ENCODE measurements around the gene CRELD2.

The CRELD2 gene

GRCh38 chr22:49965091-49966040 lies 46.9 kb downstream of the CRELD2 start:
- Histone ChIP-seq H3K4me2 (peak overlapping the region; percentile 100), H3K4me1 (peaks cover 66% of the 10 kb centered on the region), H3K4me3 (peak overlapping the region; percentile 18; the same call in 1 of the 2 replicates), H3K36me3 (peaks cover 34% of the 10 kb centered on the region), H3K27ac (0 out of 2 replicates have a peak overlapping the region, but pooled peaks have one; percentile 35), H3K27me3 (no peaks in the 10 kb centered on the region; the same call in 1 of the 2 replicates), H3K9ac (peak overlapping the region; percentile 16; the same call in 1 of the 2 replicates), H3K9me3 (no peaks in the 10 kb centered on the region), H4K20me1 (peaks cover 97% of the 10 kb centered on the region)
- TF ChIP-seq Cebpa-rat (IDR thresholded peaks at IDR 0.05), result no peak

GRCh38 chr22:49966041-49966773 lies 47.8 kb downstream of the CRELD2 start:
- peak overlapping the region; percentile 53; the same call in 1 of the 2 replicates for H3K27ac ChIP-seq
- H3K4me3 ChIP-seq, result no peak overlapping the region
- 0 out of 2 replicates have a peak overlapping the region, but pooled peaks have one; percentile 10 for H3K9ac ChIP-seq
- H3K9me3 ChIP-seq, result no peaks in the 10 kb centered on the region
- peaks cover 6% of the 10 kb centered on the region; the same call in 1 of the 2 replicates for H3K27me3 ChIP-seq
- peaks cover 74% of the 10 kb centered on the region for H3K4me1 ChIP-seq
- peak overlapping the region; percentile 100 for H3K4me2 ChIP-seq
- peaks cover 94% of the 10 kb centered on the region for H4K20me1 ChIP-seq
- peaks cover 34% of the 10 kb centered on the region for H3K36me3 ChIP-seq
- no peak for TF ChIP-seq Cebpa-rat (IDR thresholded peaks at IDR 0.05)

GRCh38 chr22:49966774-49967705 lies 48.6 kb downstream of the CRELD2 start:
- peak overlapping the region; percentile 31; the same call in 1 of the 2 replicates for H3K4me3 ChIP-seq
- peaks cover 28% of the 10 kb centered on the region for H3K36me3 ChIP-seq
- peak overlapping the region; percentile 100 for H3K4me2 ChIP-seq
- H4K20me1 ChIP-seq, result peaks cover 94% of the 10 kb centered on the region
- peaks cover 14% of the 10 kb centered on the region for H3K27me3 ChIP-seq
- H3K9ac ChIP-seq, result peak overlapping the region; percentile 63; the same call in 1 of the 2 replicates
- no peak for TF ChIP-seq Cebpa-rat (IDR thresholded peaks at IDR 0.05)
- no peaks in the 10 kb centered on the region for H3K9me3 ChIP-seq
- peak overlapping the region; percentile 53 for H3K27ac ChIP-seq
- peaks cover 82% of the 10 kb centered on the region for H3K4me1 ChIP-seq

GRCh38 chr22:49967706-49968208 lies 49.3 kb downstream of the CRELD2 start:
- H3K4me2 ChIP-seq, result peak overlapping the region; percentile 100
- TF ChIP-seq Cebpa-rat (IDR thresholded peaks at IDR 0.05), result no peak
- peaks cover 21% of the 10 kb centered on the region for H3K27me3 ChIP-seq
- H3K4me1 ChIP-seq, result peaks cover 81% of the 10 kb centered on the region
- peak overlapping the region; percentile 53; the same call in 1 of the 2 replicates for H3K27ac ChIP-seq
- peaks cover 23% of the 10 kb centered on the region for H3K36me3 ChIP-seq
- H3K9ac ChIP-seq, result no peak overlapping the region
- peak overlapping the region; percentile 31; the same call in 1 of the 2 replicates for H3K4me3 ChIP-seq
- H4K20me1 ChIP-seq, result peaks cover 89% of the 10 kb centered on the region
- no peaks in the 10 kb centered on the region for H3K9me3 ChIP-seq

GRCh38 chr22:49968313-49968830 lies 49.9 kb downstream of the CRELD2 start:
- peaks cover 17% of the 10 kb centered on the region for H3K36me3 ChIP-seq
- H3K4me1 ChIP-seq, result peaks cover 74% of the 10 kb centered on the region
- no peaks in the 10 kb centered on the region for H3K9me3 ChIP-seq
- peak overlapping the region; percentile 100; the same call in 1 of the 2 replicates for H3K4me2 ChIP-seq
- peaks cover 21% of the 10 kb centered on the region for H3K27me3 ChIP-seq
- no peak overlapping the region for H3K9ac ChIP-seq
- H3K27ac ChIP-seq, result no peak overlapping the region
- TF ChIP-seq Cebpa-rat (IDR thresholded peaks at IDR 0.05), result no peak
- peaks cover 82% of the 10 kb centered on the region for H4K20me1 ChIP-seq
- no peak overlapping the region for H3K4me3 ChIP-seq

GRCh38 chr22:49968831-49969661 lies 50.6 kb downstream of the CRELD2 start:
- H3K36me3 ChIP-seq, result 0 out of 2 replicates have a peak, but pooled peaks cover 10% of the 10 kb centered on the region

GRCh38 chr22:49969751-49970527 lies 51.5 kb downstream of the CRELD2 start:
- no peak overlapping the region for H3K27ac ChIP-seq
- H3K9me3 ChIP-seq, result no peaks in the 10 kb centered on the region
- H4K20me1 ChIP-seq, result peaks cover 67% of the 10 kb centered on the region
- peaks cover 59% of the 10 kb centered on the region for H3K4me1 ChIP-seq
- no peak for TF ChIP-seq Cebpa-rat (IDR thresholded peaks at IDR 0.05)
- H3K4me2 ChIP-seq, result peak overlapping the region; percentile 98
- H3K4me3 ChIP-seq, result no peak overlapping the region
- H3K9ac ChIP-seq, result no peak overlapping the region
- H3K27me3 ChIP-seq, result peaks cover 21% of the 10 kb centered on the region
- H3K36me3 ChIP-seq, result 0 out of 2 replicates have a peak, but pooled peaks cover 4% of the 10 kb centered on the region

More at GRCh38 chr22:49968831-49969661, 50.6 kb downstream of the CRELD2 start:
- no peak overlapping the region for H3K27ac ChIP-seq
- peaks cover 68% of the 10 kb centered on the region for H3K4me1 ChIP-seq
- H3K9me3 ChIP-seq, result no peaks in the 10 kb centered on the region
- no peak for TF ChIP-seq Cebpa-rat (IDR thresholded peaks at IDR 0.05)
- H4K20me1 ChIP-seq, result peaks cover 76% of the 10 kb centered on the region
- H3K4me2 ChIP-seq, result no peak overlapping the region
- no peak overlapping the region for H3K9ac ChIP-seq
- H3K4me3 ChIP-seq, result no peak overlapping the region
- peaks cover 21% of the 10 kb centered on the region for H3K27me3 ChIP-seq

Data from BLaER1 (cell line).